Astrocyte of the hippocampus (primary cell): ENCODE measurements around the gene PRKG2.

Source experiments
- DNase-seq: peaks from one replicate; pipeline ENCODE4 v3.0.0; 2011; ENCODE audit warnings: low read depth, low spot score

Gene PRKG2

GRCh38 chr4:81093720-81094401 is 121.2 kb downstream of the PRKG2 start:
- DNase-seq = no peak

- no peak for DNase-seq
Observed at GRCh38 chr4:81085979-81086378, 129.0 kb downstream of the PRKG2 start.

GRCh38 chr4:81085291-81085690 is 129.7 kb downstream of the PRKG2 start:
- DNase-seq = no peak

GRCh38 chr4:81084634-81085033 is 130.4 kb downstream of the PRKG2 start:
- no peak for DNase-seq

GRCh38 chr4:81084029-81084428 is 131.0 kb downstream of the PRKG2 start:
- DNase-seq = no peak

GRCh38 chr4:81081156-81081555 is 133.9 kb downstream of the PRKG2 start:
- no peak for DNase-seq

- DNase-seq = no peak
Observed at GRCh38 chr4:81071013-81071412, 144.0 kb downstream of the PRKG2 start.

- peak; percentile 88 for DNase-seq
Observed at GRCh38 chr4:81069706-81070331, 145.2 kb downstream of the PRKG2 start.

- no peak for DNase-seq
Observed at GRCh38 chr4:81065446-81065845, 149.6 kb downstream of the PRKG2 start.

- DNase-seq = no peak
Observed at GRCh38 chr4:81062001-81062400, 153.0 kb downstream of the PRKG2 start.

GRCh38 chr4:81061344-81061730 is 153.7 kb downstream of the PRKG2 start:
- DNase-seq = no peak

- no peak for DNase-seq
Observed at GRCh38 chr4:81060587-81061343, 154.3 kb downstream of the PRKG2 start.

- no peak for DNase-seq
Observed at GRCh38 chr4:81058621-81059020, 156.4 kb downstream of the PRKG2 start.

GRCh38 chr4:81052119-81053068 is 162.6 kb downstream of the PRKG2 start:
- peak; percentile 75 for DNase-seq

GRCh38 chr4:81049907-81050306 is 165.1 kb downstream of the PRKG2 start:
- DNase-seq = no peak

GRCh38 chr4:81049330-81049729 is 165.7 kb downstream of the PRKG2 start:
- no peak for DNase-seq

GRCh38 chr4:81042578-81043365 is 172.2 kb downstream of the PRKG2 start:
- no peak for DNase-seq

GRCh38 chr4:81040012-81040659 is 174.9 kb downstream of the PRKG2 start:
- DNase-seq = peak; percentile 60

GRCh38 chr4:81039351-81039972 is 175.6 kb downstream of the PRKG2 start:
- no peak for DNase-seq
